HepG2 (cell line): Measurements from ENCODE around the gene OR13J1.

Experiments used
- EZH2 ChIP-seq: conservative IDR thresholded peaks from 2 replicates; pipeline ENCODE4 v1.6.1; 2012; ENCODE audit warnings: mild to moderate bottlenecking, low read depth, low read length, moderate library complexity
- HNRNPLL ChIP-seq: fragments of 200-400 bp; formaldehyde crosslinking; IDR thresholded peaks from 2 replicates; pipeline ENCODE4 v1.6.1; 2017; ENCODE audit warnings: mild to moderate bottlenecking, low read depth, low read length; ENCODE audit not compliant: poor library complexity, severe bottlenecking
- KDM3A ChIP-seq: IDR thresholded peaks from 2 replicates; pipeline ENCODE4 v1.6.1; 2018; ENCODE audit warnings: low read depth, missing compliant biosample characterization
- MAZ ChIP-seq, 2 experiments: sonication (generic) in 1 of 2; formaldehyde crosslinking in 1 of 2; IDR thresholded peaks; 2 replicates each; pipeline versions ENCODE4 v1.5.0 to v1.6.1; 2012 to 2020; ENCODE audit warnings: low read depth in 2 of 2, mild to moderate bottlenecking in 2 of 2, borderline replicate concordance in 1 of 2, improper control_type of control experiment in 1 of 2, low read length in 1 of 2, missing genetic modification reagents in 1 of 2, moderate library complexity in 1 of 2
- RFX1 ChIP-seq: fragments of 450-650 bp; IDR thresholded peaks from 2 replicates; pipeline ENCODE4 v1.6.1; 2017
- TCF7L2 ChIP-seq: IDR thresholded peaks from 2 replicates; pipeline ENCODE4 v1.6.1; 2011; ENCODE audit warnings: mild to moderate bottlenecking, low read depth, low read length, moderate library complexity
- ZNF180 ChIP-seq: sonication (generic); formaldehyde crosslinking; IDR thresholded peaks from 2 replicates; pipeline ENCODE4 v1.4.0; 2020; ENCODE audit warnings: low read depth, missing genetic modification reagents, borderline replicate concordance
- ZNF274 ChIP-seq: sonication (generic); formaldehyde crosslinking; IDR thresholded peaks from 2 replicates; pipeline ENCODE4 v1.5.1; 2020; ENCODE audit warnings: mild to moderate bottlenecking, missing genetic modification reagents
- TF ChIP-seq, protein P1 (sequence below): sonication (generic); formaldehyde crosslinking; IDR thresholded peaks from 2 replicates; pipeline ENCODE4 v1.4.0; 2020; ENCODE audit warnings: low read depth, mild to moderate bottlenecking, missing genetic modification reagents
- TF ChIP-seq, protein P2 (sequence below): IDR thresholded peaks from 2 replicates; pipeline ENCODE4 v1.6.1; 2012; ENCODE audit warnings: low read depth, low read length, improper control_type of control experiment
- TF ChIP-seq, protein P3 (sequence below): sonication (generic); formaldehyde crosslinking; IDR thresholded peaks from 2 replicates; pipeline ENCODE4 v1.5.0; 2020; ENCODE audit warnings: mild to moderate bottlenecking, missing genetic modification reagents, moderate library complexity

DNA sequence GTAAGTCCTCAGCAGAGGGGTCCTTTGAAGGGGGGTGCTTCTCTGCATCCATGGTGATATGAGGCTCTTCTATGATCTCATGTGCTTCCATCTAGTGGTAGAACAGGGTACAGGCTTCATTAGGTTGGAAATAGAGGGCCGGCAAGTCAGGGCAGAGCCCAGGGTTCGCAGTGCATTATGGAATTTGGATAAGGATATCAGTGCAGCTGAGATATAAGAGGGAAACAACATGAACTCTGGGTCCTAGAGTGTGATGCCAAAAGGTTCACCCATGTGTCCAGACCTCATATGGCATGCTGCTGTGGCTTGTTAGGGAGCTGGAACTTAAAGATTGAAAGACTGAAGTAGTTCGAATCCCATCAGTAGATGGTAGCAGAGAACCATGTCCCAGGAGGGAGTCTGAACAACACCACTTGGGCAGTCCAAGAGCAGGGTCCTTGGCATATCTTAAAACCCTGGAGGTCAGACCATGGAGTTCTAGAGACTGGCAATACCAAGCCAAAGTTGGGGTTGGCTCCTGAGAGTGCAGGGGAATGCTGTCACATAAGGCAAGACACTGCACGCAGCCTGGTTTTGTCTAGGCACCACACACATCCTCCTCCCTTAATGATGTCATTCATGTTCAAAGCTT lies 44.0 kb downstream of the OR13J1 start:
- TF ChIP-seq RFX1 (no peak), ZNF180 (CRISPR knock-in tag) (no peak), KDM3A (CRISPR knock-in tag) (no peak), MAZ (IDR thresholded peaks at IDR 0.05; ENCODE audit: borderline replicate concordance, low read depth, low read length) (no peak), MAZ (CRISPR knock-in tag; IDR thresholded peaks at IDR 0.05; ENCODE audit: low read depth) (no peak), EZH2 (no peak), HNRNPLL (no peak), ZNF274 (CRISPR knock-in tag) (no peak), TCF7L2 (no peak)
- TF ChIP-seq, protein P1, sequence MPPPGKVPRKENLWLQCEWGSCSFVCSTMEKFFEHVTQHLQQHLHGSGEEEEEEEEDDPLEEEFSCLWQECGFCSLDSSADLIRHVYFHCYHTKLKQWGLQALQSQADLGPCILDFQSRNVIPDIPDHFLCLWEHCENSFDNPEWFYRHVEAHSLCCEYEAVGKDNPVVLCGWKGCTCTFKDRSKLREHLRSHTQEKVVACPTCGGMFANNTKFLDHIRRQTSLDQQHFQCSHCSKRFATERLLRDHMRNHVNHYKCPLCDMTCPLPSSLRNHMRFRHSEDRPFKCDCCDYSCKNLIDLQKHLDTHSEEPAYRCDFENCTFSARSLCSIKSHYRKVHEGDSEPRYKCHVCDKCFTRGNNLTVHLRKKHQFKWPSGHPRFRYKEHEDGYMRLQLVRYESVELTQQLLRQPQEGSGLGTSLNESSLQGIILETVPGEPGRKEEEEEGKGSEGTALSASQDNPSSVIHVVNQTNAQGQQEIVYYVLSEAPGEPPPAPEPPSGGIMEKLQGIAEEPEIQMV (CRISPR knock-in tag), result no peak
- TF ChIP-seq, protein P2, sequence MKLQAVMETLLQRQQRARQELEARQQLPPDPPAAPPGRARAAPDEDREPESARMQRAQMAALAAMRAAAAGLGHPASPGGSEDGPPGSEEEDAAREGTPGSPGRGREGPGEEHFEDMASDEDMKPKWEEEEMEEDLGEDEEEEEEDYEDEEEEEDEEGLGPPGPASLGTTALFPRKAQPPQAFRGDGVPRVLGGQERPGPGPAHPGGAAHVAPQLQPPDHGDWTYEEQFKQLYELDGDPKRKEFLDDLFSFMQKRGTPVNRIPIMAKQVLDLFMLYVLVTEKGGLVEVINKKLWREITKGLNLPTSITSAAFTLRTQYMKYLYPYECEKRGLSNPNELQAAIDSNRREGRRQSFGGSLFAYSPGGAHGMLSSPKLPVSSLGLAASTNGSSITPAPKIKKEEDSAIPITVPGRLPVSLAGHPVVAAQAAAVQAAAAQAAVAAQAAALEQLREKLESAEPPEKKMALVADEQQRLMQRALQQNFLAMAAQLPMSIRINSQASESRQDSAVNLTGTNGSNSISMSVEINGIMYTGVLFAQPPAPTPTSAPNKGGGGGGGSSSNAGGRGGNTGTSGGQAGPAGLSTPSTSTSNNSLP, result no peak
- TF ChIP-seq, protein P3, sequence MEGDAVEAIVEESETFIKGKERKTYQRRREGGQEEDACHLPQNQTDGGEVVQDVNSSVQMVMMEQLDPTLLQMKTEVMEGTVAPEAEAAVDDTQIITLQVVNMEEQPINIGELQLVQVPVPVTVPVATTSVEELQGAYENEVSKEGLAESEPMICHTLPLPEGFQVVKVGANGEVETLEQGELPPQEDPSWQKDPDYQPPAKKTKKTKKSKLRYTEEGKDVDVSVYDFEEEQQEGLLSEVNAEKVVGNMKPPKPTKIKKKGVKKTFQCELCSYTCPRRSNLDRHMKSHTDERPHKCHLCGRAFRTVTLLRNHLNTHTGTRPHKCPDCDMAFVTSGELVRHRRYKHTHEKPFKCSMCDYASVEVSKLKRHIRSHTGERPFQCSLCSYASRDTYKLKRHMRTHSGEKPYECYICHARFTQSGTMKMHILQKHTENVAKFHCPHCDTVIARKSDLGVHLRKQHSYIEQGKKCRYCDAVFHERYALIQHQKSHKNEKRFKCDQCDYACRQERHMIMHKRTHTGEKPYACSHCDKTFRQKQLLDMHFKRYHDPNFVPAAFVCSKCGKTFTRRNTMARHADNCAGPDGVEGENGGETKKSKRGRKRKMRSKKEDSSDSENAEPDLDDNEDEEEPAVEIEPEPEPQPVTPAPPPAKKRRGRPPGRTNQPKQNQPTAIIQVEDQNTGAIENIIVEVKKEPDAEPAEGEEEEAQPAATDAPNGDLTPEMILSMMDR (CRISPR knock-in tag), result peak; percentile 77
